Uterus (tissue), 4 donors: ENCODE measurements around the gene SURF4. TPM values are rescaled to one million over a fixed set of nuclear protein-coding genes. Genes with fewer than 3 reads are reported as not detected.

Source experiments
- small RNA-seq: library from RNA; depleted of rRNA; stranded (forward); fragments of <200 nt; gene quantifications from one replicate; pipeline ENCODE3, GENCODE V24; 2016
- total RNA-seq, 4 donors: library from RNA; depleted of rRNA in 3 of 4; stranded (reverse); fragments of >200 nt in 3 of 4; gene quantifications; one replicate each; pipeline versions ENCODE4 v1.1.0 to v1.2.4, GENCODE V29; 2014 to 2023
- donor health status: DM: yes; HTN: yes; CAD: no.

Gene SURF4
- total RNA-seq, 4 donors from 2014 or later, result 74.7 to 262 (median 108) TPM

Small RNA genes lying within 50 kb of the gene (small RNA-seq; reads per million reads assigned to genes)
- gene RF00019 (not detected), gene SNORD24 (not detected), gene SNORD36A (not detected), gene SNORD36B (not detected), gene SNORD36C (not detected)

Other genes with a start within 250 kb of the SURF4 start
- 10 to 100 TPM in 2 of 4 donors, 1 to 10 TPM in 2; 3.5 to 28.5 (median 9.8) TPM for gene GBGT1, start 212.1 kb downstream of the SURF4 start, total RNA-seq
- gene OBP2B, start 166.8 kb downstream of the SURF4 start, total RNA-seq, result not detected
- gene ABO, start 100.9 kb downstream of the SURF4 start, total RNA-seq, result 1 to 10 TPM in 1 of 4 donors, under 1 TPM in 3; 0.29 to 6.1 (median 0.59) TPM
- gene SURF6, start 39.9 kb downstream of the SURF4 start, total RNA-seq, result 10 to 100 TPM in 3 of 4 donors, 1 to 10 TPM in 1; 2.9 to 19.3 (median 17.2) TPM
- 10 to 100 TPM in 3 of 4 donors, 1 to 10 TPM in 1; 10.0 to 41.0 (median 30.9) TPM for gene MED22, start 27.9 kb downstream of the SURF4 start, total RNA-seq
- gene RPL7A, start 27.8 kb downstream of the SURF4 start, total RNA-seq, result 1,000 to 10,000 TPM; 1,745 to 3,005 (median 2,502) TPM
- 10 to 100 TPM; 13.0 to 34.7 (median 24.4) TPM for gene SURF1, start 19.6 kb downstream of the SURF4 start, total RNA-seq
- 10 to 100 TPM in 1 of 4 donors, 1 to 10 TPM in 1, under 1 TPM in 1, not detected in 1; 0.51 to 15.3 (median 5.9) TPM for gene SURF2, start 19.5 kb downstream of the SURF4 start, total RNA-seq
- gene STKLD1, start 306 bp upstream of the SURF4 start, total RNA-seq, result 1 to 10 TPM in 2 of 4 donors, under 1 TPM in 1, not detected in 1; 0.88 to 1.7 (median 1.5) TPM
- gene REXO4, start 42.0 kb upstream of the SURF4 start, total RNA-seq, result 10 to 100 TPM in 3 of 4 donors, 1 to 10 TPM in 1; 6.4 to 25.0 (median 20.2) TPM
- gene ADAMTS13, start 46.3 kb upstream of the SURF4 start, total RNA-seq, result 1 to 10 TPM in 3 of 4 donors, not detected in 1; 1.8 to 4.9 (median 3.8) TPM
- gene CACFD1, start 83.9 kb upstream of the SURF4 start, total RNA-seq, result 10 to 100 TPM in 1 of 4 donors, 1 to 10 TPM in 3; 2.3 to 21.6 (median 5.2) TPM
- gene SLC2A6, start 103.0 kb upstream of the SURF4 start, total RNA-seq, result 10 to 100 TPM in 1 of 4 donors, 1 to 10 TPM in 1, under 1 TPM in 2; 0.26 to 11.5 (median 2.1) TPM
- gene MYMK, start 148.9 kb upstream of the SURF4 start, total RNA-seq, result not detected
- gene ADAMTSL2, start 158.6 kb upstream of the SURF4 start, total RNA-seq, result 1 to 10 TPM in 2 of 4 donors, under 1 TPM in 1, not detected in 1; 0.26 to 3.0 (median 2.4) TPM
- gene FAM163B, start 233.3 kb upstream of the SURF4 start, total RNA-seq, result not detected